BJ (cell line): ENCODE measurements around the gene NR5A1. TPM values are rescaled to one million over a fixed set of nuclear protein-coding genes. Genes with fewer than 3 reads are reported as not detected.

ENCODE experiments used
- CTCF ChIA-PET: fragments of 350-600 bp; formaldehyde crosslinking; extraction: SDS; loops from one replicate; lab custom pipeline; 2021; ENCODE audit warnings: antibody characterized with exemption, inconsistent platforms; lab: Yijun Ruan, JAX
- POLR2A ChIA-PET: fragments of 300-600 bp; sonication (Branson Sonifier 250); formaldehyde crosslinking; extraction: SDS; loops from one replicate; lab custom pipeline; 2021; ENCODE audit warnings: antibody characterized with exemption; lab: Charles Lee
- DNase-seq: peaks from one replicate; pipeline ENCODE4 v3.0.0-alpha.2; 2011; ENCODE audit warnings: low read depth
- H3K27me3 ChIP-seq: 2 replicates; pipeline ENCODE4 v1.6.0; 2011; ENCODE audit warnings: low read length; ENCODE audit not compliant: control insufficient read depth, insufficient read depth
- H3K36me3 ChIP-seq: 2 replicates; pipeline ENCODE4 v1.5.1; 2011; ENCODE audit warnings: low read length; ENCODE audit not compliant: control insufficient read depth, insufficient read depth
- H3K4me3 ChIP-seq: 2 replicates; pipeline ENCODE4 v1.5.1; 2011; ENCODE audit warnings: low read depth, mild to moderate bottlenecking, control low read depth, low read length
- CTCF ChIP-seq: IDR thresholded peaks from 2 replicates; pipeline ENCODE4 v1.5.1; 2011; ENCODE audit warnings: low read depth, mild to moderate bottlenecking, control low read depth, inconsistent platforms, low read length, moderate library complexity; ENCODE audit not compliant: insufficient read depth
- polyA plus RNA-seq: library from polyadenylated mRNA; depleted of rRNA; stranded (reverse); fragments of >200 nt; gene quantifications from 2 replicates; pipeline ENCODE4 v1.2.3, GENCODE V29; 2011

The NR5A1 gene
- polyA plus RNA-seq, 1 experiment: not detected

DNA sequence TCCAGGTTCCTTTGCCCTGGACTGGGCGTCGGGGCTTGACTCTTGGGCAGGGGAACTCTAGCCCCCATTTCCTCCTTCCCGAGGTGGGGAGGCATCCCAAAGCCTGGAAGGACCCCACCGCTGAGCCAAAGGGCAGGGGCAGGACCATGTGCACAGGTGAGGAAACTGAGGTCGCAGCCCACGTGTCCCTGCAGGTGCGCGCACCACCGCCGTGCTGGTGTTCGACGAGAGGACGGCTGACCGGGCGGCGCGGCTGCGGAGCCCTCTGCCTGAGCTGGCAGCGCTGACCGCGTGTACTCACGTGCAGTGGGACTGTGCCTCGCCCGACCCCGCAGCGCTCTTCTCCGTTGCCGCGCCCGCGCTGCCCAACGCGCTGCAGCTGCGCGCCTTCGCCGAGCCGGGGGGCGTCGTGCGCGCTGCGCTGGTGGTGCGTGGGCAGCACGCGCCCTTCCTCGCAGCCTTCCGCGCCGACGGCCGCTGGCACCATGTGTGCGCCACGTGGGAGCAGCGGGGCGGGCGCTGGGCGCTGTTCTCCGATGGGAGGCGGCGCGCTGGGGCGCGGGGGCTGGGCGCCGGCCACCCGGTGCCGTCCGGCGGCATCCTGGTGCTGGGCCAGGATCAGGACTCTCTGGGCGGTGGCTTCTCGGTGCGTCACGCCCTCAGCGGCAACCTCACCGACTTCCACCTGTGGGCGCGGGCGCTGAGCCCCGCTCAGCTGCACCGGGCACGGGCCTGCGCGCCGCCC lies 54.2 kb downstream of the NR5A1 start:
- H3K36me3 ChIP-seq: no peaks in the 10 kb centered on the region
- H3K27me3 ChIP-seq: peaks cover 27% of the 10 kb centered on the region
- no peak for DNase-seq
- ChIA-PET POLR2A (no interaction called here), CTCF (no interaction called here)
- H3K4me3 ChIP-seq: no peak overlapping the region
- no peak for TF ChIP-seq CTCF

- Histone ChIP-seq H3K27me3 (peaks cover 27% of the 10 kb centered on the region), H3K36me3 (no peaks in the 10 kb centered on the region), H3K4me3 (no peak overlapping the region)
- TF ChIP-seq CTCF: no peak
- POLR2A ChIA-PET: no interaction called here
- CTCF ChIA-PET: no interaction called here
- no peak for DNase-seq
Observed at GRCh38 chr9:124452326-124452725, 54.9 kb downstream of the NR5A1 start.

DNA sequence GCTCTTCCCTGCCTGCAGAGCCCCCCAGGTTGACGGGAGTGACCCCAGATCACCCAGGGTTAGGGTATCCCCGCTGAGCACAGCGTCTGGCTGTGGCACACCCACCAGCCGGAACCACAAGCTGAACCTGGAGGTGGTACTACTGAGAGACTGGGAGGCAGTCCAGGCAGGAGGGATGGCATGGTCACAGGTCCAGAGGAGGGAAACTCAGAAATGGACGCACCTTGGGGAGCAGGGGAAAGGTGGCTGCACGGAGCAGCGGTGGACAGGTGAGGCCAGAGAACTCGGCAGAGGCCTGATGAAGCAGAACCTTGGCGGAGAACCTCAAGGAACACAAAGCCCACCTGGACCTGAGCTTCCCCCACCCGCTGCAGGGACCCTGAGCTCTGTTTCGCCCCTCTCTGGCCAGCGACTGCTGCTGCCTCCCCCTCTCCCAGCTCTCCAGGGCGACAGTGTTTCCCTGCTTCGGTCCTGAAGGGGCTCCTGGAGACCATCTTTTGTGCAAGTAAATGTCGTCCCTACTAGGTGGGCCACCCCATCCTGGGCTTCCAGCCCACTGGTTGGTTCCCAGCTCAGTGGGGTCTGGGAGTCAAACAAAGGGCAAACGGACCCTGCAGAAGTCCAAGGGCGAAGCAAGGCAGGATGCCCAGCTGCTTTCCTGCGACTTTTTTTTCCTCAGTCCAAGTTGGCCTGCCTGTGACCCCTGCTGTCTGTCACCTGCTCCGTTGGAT lies 56.1 kb downstream of the NR5A1 start:
- POLR2A ChIA-PET: no interaction called here
- TF ChIP-seq CTCF: no peak
- CTCF ChIA-PET: no interaction called here
- Histone ChIP-seq H3K27me3 (peaks cover 24% of the 10 kb centered on the region), H3K4me3 (no peak overlapping the region), H3K36me3 (no peaks in the 10 kb centered on the region)
- DNase-seq: no peak

DNA sequence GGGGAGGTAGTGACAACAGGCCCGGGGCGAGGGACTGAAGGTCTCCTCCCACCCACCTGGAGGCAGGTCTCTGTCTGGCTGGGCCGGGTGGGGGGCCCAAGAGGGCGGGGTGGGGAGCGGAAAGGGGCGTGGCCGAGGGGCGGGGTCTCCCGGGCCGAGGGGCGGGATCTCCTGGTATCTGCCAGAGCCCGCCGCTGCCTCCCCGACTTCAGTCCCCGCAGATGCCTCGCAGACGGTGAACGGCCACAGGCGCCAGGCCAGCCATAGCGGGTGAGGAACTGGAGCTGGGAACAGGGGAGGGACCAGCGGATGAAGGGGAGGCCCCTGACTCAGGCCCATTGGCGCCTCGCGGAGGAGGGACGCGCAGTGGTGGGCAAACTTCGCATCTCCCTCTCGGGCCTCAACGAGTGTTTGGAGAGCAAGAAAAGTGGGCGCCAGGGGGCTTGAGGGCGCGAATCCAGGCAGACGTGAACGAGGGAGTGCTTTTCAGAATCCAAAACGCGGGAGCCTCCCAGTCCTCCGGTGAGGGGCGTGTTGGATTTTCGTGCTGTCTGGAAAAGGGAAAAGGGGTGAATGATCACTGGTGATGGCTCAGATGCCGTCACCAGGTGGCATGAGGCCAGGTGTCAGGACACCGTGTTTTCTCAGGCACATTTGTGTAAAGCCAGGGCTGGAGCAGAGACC lies 56.8 kb downstream of the NR5A1 start, which contains the start of gene ADGRD2:
ADGRD2 (plus strand) TSS at position 211 of the 684 bp plus-strand sequence. CDS start 1,216 bp downstream, outside the sequence.
- DNase-seq: no peak
- Histone ChIP-seq H3K4me3 (no peak within 1 kb of the TSS), H3K27me3 (peaks cover 22% of the 10 kb centered on the region)

More for the DNA sequence above, 56.8 kb downstream of the NR5A1 start, which contains the start of gene ADGRD2:
- ChIA-PET POLR2A (no interaction called here), CTCF (no interaction called here)
- TF ChIP-seq CTCF: no peak
- H3K36me3 ChIP-seq: no peaks in the 10 kb centered on the region
